IPS DF 19.7 (cell line): ENCODE measurements around the gene SETD2.

Experiments
- DNase-seq: peaks from one replicate; pipeline ENCODE4 v3.0.0-alpha.2; 2013; ENCODE audit warnings: low read depth, low spot score

SETD2 gene

GRCh38 chr3:47010111-47010712 lies 153.7 kb downstream of the SETD2 start:
- DNase-seq, result no peak

GRCh38 chr3:47009225-47010110 lies 154.4 kb downstream of the SETD2 start:
- no peak for DNase-seq

GRCh38 chr3:47008851-47009224 lies 155.1 kb downstream of the SETD2 start:
- no peak for DNase-seq

DNA sequence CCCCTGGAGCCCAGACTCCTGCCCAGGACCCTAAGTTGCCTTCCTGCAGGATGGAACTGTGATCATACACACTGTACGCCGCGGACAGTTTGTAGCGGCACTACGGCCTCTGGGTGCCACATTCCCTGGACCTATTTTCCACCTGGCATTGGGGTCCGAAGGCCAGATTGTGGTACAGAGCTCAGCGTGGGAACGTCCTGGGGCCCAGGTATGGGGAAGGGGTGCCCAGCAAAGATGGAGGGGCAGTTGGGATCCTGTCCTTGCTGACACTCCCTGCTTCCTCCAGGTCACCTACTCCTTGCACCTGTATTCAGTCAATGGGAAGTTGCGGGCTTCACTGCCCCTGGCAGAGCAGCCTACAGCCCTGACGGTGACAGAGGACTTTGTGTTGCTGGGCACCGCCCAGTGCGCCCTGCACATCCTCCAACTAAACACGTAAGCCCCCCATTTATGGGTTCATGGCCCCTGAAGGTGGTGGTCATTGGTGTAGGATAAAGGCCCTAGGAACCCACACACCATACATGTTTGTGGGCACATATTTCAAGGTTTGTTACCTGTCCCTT lies 155.6 kb downstream of the SETD2 start:
- no peak for DNase-seq

DNA sequence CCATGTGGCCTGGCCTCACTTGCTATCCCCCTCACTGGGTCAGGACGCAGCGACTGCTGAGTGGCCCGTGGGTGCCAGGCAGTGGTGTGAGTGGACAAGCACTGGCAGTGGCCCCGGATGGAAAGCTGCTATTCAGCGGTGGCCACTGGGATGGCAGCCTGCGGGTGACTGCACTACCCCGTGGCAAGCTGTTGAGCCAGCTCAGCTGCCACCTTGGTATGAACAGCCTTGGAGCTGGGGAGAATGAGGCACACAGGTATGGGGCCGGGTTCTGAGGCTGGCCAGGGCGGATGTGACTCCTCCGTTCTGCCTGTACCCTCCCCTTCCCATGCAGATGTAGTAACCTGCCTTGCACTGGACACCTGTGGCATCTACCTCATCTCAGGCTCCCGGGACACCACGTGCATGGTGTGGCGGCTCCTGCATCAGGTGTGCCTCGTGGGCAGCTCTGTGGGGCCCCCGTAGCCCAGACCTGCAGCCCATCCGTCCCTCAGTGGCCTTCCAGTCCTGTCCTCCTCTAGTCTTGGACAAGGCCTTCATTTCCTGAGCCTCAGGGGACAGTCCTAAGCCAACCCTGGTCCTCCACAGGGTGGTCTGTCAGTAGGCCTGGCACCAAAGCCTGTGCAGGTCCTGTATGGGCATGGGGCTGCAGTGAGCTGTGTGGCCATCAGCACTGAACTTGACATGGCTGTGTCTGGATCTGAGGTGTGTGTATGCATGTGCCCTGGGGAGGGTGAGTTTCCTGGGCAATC lies 156.3 kb downstream of the SETD2 start:
- DNase-seq, result no peak

- no peak for DNase-seq
Measured at GRCh38 chr3:47007001-47007400, 156.9 kb downstream of the SETD2 start.

GRCh38 chr3:47006145-47006651 lies 157.7 kb downstream of the SETD2 start:
- no peak for DNase-seq

GRCh38 chr3:47005212-47006144 lies 158.4 kb downstream of the SETD2 start:
- DNase-seq, result no peak

DNA sequence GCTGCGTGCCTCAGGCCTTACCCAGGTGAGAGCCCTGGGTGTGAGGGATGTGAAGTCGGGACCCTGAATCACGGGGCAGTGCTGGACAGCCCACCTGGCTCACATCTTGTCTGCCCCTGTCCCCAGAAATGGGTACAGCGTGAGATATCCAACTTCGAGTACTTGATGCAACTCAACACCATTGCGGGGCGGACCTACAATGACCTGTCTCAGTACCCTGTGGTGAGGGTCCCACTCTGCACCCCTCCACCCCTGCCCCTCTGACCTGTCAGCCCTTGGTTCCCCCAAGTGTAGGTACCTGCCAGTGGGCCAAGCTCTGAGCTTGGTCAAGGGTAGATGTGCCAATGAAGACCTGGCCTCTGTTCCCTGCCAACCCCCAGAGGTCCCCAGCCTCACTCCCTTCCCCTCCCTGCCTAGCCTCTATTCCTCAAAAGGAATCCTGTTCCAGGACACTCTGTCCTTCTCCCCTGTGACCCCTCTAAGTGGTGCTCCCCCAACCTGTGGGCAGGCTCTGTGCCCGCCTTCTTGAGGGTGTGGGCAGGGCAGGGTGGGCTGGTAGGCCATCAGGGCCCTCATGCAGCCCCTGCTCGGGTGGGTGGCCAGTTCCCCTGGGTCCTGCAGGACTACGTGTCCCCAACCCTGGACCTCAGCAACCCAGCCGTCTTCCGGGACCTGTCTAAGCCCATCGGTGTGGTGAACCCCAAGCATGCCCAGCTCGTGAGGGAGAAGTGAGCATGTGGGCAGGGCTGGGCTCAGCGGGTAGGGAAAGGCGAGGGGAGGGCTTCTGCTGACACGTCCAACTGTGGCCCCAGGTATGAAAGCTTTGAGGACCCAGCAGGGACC lies 159.3 kb downstream of the SETD2 start:
- no peak for DNase-seq

DNA sequence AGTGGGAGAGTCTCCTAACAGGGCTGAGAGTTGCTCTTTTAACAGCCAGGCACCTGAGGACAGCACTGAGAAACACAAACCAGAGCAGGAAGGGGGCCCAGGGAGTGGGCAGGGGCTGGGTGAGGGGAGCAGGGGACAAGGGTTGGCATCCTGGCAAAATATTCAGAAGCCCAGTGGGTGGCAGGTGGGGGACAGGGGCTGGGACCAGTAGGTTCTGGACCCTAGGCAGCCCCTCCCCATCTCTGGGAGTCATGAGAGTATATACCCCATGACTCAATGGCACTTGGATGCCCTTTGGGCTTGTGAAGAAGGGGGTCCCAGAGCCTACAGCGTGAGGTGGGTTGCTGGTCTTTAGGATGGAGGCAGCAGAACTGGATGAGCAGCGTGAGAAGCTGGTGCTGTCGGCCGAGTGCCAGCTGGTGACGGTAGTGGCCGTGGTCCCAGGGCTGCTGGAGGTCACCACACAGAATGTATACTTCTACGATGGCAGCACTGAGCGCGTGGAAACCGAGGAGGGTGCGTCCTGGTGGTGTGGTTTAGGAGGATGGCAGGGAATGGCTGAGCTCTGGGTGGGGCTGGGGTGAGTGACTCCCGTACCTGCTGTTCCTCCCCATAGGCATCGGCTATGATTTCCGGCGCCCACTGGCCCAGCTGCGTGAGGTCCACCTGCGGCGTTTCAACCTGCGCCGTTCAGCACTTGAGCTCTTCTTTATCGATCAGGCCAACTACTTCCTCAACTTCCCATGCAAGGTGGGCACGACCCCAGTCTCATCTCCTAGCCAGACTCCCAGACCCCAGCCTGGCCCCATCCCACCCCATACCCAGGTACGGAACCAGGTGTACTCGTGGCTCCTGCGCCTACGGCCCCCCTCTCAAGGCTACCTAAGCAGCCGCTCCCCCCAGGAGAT lies 160.2 kb downstream of the SETD2 start:
- no peak for DNase-seq

GRCh38 chr3:47003056-47003410 lies 160.9 kb downstream of the SETD2 start:
- no peak for DNase-seq

- no peak for DNase-seq
Measured at GRCh38 chr3:47002171-47003055, 161.5 kb downstream of the SETD2 start.

DNA sequence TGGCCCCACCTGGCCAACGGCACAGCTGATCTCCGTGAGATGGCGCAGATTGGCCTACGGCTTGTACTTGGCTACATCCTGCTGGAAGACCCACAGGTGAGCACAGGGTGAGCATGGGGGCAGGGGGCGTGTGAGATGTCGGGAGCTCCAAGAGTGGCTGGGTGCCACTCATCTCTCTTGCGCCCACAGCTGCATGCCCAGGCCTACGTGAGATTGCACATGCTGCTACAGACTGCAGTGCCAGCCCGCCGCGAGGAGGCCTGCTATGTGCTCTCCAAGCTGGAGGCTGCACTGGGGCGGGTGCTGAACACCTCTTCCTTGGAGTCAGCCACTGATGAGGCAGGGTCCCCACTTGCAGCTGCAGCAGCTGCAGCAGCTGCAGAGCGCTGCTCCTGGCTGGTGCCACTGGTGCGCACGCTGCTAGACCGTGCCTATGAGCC lies 162.2 kb downstream of the SETD2 start:
- no peak for DNase-seq

GRCh38 chr3:47000922-47001730 lies 162.8 kb downstream of the SETD2 start:
- no peak for DNase-seq

DNA sequence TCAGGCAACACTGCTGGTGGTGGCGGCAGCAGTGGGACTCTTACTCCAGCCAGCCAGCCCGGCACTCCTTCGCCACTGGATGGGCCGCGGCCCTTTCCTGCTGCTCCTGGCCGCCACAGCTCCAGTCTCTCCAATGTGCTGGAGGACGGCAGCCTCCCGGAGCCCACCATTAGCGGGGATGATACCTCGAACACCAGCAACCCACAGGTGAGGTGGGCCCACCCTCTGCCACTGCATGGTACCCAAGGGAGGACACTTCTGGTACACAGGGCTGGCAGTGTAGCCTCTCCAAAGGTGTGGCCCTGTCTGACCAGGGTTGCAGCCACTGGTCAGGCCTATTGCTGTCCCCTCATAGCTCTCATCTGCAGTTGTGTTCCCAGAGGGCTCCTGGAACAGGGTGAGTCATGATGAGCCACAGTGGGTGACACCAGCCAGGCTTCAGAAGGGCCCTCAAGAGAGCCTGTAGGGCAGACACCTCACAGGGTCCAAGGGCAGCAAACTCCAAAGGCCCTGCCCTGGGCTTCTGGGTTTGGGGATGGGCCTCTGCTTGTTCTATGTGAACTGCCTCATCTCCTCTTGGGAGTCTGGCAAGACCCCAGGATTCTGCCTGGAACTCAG lies 163.6 kb downstream of the SETD2 start:
- DNase-seq, result no peak

GRCh38 chr3:46999516-47000197 lies 164.3 kb downstream of the SETD2 start:
- no peak for DNase-seq
